CD4-positive, alpha-beta T cell (primary cell): ENCODE measurements around the gene KCNH2. TPM values are rescaled to one million over a fixed set of nuclear protein-coding genes. Genes with fewer than 3 reads are reported as not detected.

Experiments
- ATAC-seq: fragments of 200-7000 bp; cut with Tn5 transposase; one replicate; pipeline ENCODE4 v1.10.0; 2022; ENCODE audit warnings: mild to moderate bottlenecking; ENCODE audit not compliant: poor library complexity
- CTCF ChIA-PET: fragments of 350-600 bp; sonication (Branson Sonifier 250); formaldehyde crosslinking; loops from one replicate; lab custom pipeline; 2021; ENCODE audit warnings: antibody characterized with exemption, inconsistent platforms; lab: Charles Lee
- POLR2A ChIA-PET: fragments of 350-600 bp; sonication (Branson Sonifier 250); formaldehyde crosslinking; loops from one replicate; lab custom pipeline; 2021; ENCODE audit warnings: antibody characterized with exemption, inconsistent platforms; lab: Charles Lee
- DNase-seq, 14 experiments: peaks; one replicate each; pipeline ENCODE4 v3.0.0-alpha.2; 2013 to 2020; ENCODE audit warnings: mixed read lengths in 2 of 14
- H3K27ac ChIP-seq, 2 donors: one replicate each; pipeline versions ENCODE4 v1.5.1 to v1.7.0; 2013; ENCODE audit warnings: low read length in 2 of 2, low read depth in 1 of 2, mild to moderate bottlenecking in 1 of 2
- H3K27me3 ChIP-seq, 2 experiments: 1 replicate in 1 of 2; 2 replicates in 1 of 2; pipeline versions ENCODE4 v1.6.1 to v1.7.0; 2013; ENCODE audit warnings: low read length in 2 of 2, control low read depth in 1 of 2, mild to moderate bottlenecking in 1 of 2, moderate library complexity in 1 of 2; ENCODE audit not compliant: insufficient read depth in 2 of 2, control insufficient read depth in 1 of 2
- H3K36me3 ChIP-seq: one replicate; pipeline ENCODE4 v1.6.1; 2013; ENCODE audit warnings: low read length, control low read depth; ENCODE audit not compliant: insufficient read depth
- H3K4me1 ChIP-seq: one replicate; pipeline ENCODE4 v1.6.1; 2013; ENCODE audit warnings: low read length, control low read depth; ENCODE audit not compliant: insufficient read depth
- H3K4me3 ChIP-seq: one replicate; pipeline ENCODE4 v1.5.1; 2013; ENCODE audit warnings: mild to moderate bottlenecking, low read length, moderate library complexity
- H3K9me3 ChIP-seq, 2 experiments: 1 replicate in 1 of 2; 2 replicates in 1 of 2; pipeline versions ENCODE4 v1.6.1 to v1.7.0; 2013; ENCODE audit warnings: low read length in 2 of 2, mild to moderate bottlenecking in 2 of 2, control low read depth in 1 of 2, moderate library complexity in 1 of 2; ENCODE audit not compliant: control insufficient read depth in 1 of 2, insufficient read depth in 1 of 2
- H3K27ac Mint-ChIP-seq: one replicate; pipeline ENCODE4 v1.8.0; 2020; ENCODE audit warnings: mixed read lengths
- H3K27me3 Mint-ChIP-seq: one replicate; pipeline ENCODE4 v1.8.0; 2021; ENCODE audit warnings: mixed read lengths
- H3K36me3 Mint-ChIP-seq: one replicate; pipeline ENCODE4 v1.8.0; 2021; ENCODE audit warnings: low read depth, mixed read lengths
- H3K4me1 Mint-ChIP-seq: one replicate; pipeline ENCODE4 v1.8.0; 2021; ENCODE audit warnings: low read depth, mixed read lengths
- H3K4me3 Mint-ChIP-seq: one replicate; pipeline ENCODE4 v1.8.0; 2020; ENCODE audit warnings: mild to moderate bottlenecking, mixed read lengths
- H3K9me3 Mint-ChIP-seq: one replicate; pipeline ENCODE4 v1.8.0; 2020; ENCODE audit warnings: mixed read lengths
- CTCF ChIP-seq: fragments of 200-600 bp; IDR thresholded peaks from one replicate; pipeline ENCODE4 v1.8.0; 2022; ENCODE audit warnings: antibody characterized with exemption, mild to moderate bottlenecking
- intact Hi-C, 2 experiments: fragments of 100-400 bp; cut with DNase I in 1 of 2; cut with micrococcal nuclease in 1 of 2; formaldehyde crosslinking; loops; one replicate each; pipeline versions ENCODE4 v1.15.1 to v1.9.0; 2023 to 2025; cut with DNase I, micrococcal nuclease
- total RNA-seq, 174 experiments: library from RNA in 2 of 174; stranded (reverse) in 2 of 174; gene quantifications; one replicate each; pipeline ENCODE4 v1.2.3 and lab custom pipeline; 2021 to 2026

The KCNH2 gene
- total RNA-seq, 2 experiments from 2014 or later: 1.9 to 2.3 TPM

GRCh38 chr7:150947761-150948651, 30.1 kb downstream of the KCNH2 start:
- Histone ChIP-seq H3K27me3 (peaks cover 0 to 3% of the 10 kb centered on the region in 2 experiments), H3K9me3 (no peaks in the 10 kb centered on the region), H3K4me1 (peaks cover 4% of the 10 kb centered on the region), H3K36me3 (no peaks in the 10 kb centered on the region), H3K27ac (no peak overlapping the region), H3K4me3 (no peak overlapping the region)
- DNase-seq: peak in 3 of 14 experiments; percentile 2 to 30 (median 6)
- ChIA-PET CTCF (no interaction called here), POLR2A (interaction anchor here (1.0 kb wide), 1 partner anchor 71 kb away, joined by 3 read pairs; no protein-coding TSS in a partner anchor)
- Mint-ChIP-seq H3K36me3 (peaks cover 4% of the 10 kb centered on the region), H3K9me3 (no peaks in the 10 kb centered on the region), H3K27ac (no peak overlapping the region), H3K27me3 (peaks cover 8% of the 10 kb centered on the region), H3K4me1 (peaks cover 6% of the 10 kb centered on the region), H3K4me3 (no peak overlapping the region)
- intact Hi-C loops: no loop called here
- ATAC-seq: no peak
- TF ChIP-seq CTCF: no peak

GRCh38 chr7:150947241-150947745, 30.8 kb downstream of the KCNH2 start:
- Mint-ChIP-seq H3K9me3 (no peaks in the 10 kb centered on the region), H3K4me3 (no peak overlapping the region), H3K4me1 (peaks cover 13% of the 10 kb centered on the region), H3K27ac (no peak overlapping the region), H3K27me3 (peaks cover 8% of the 10 kb centered on the region), H3K36me3 (peaks cover 4% of the 10 kb centered on the region)
- no peak overlapping the region for H3K4me3 ChIP-seq
- ChIA-PET POLR2A (no interaction called here), CTCF (no interaction called here)
- no peak for TF ChIP-seq CTCF
- peak in 2 of 14 experiments; percentile 2 to 12 for DNase-seq
- peaks cover 0 to 3% of the 10 kb centered on the region in 2 experiments for H3K27me3 ChIP-seq
- intact Hi-C loops: no loop called here
- H3K27ac ChIP-seq: no peak overlapping the region
- H3K36me3 ChIP-seq: no peaks in the 10 kb centered on the region
- no peak for ATAC-seq
- peaks cover 11% of the 10 kb centered on the region for H3K4me1 ChIP-seq
- no peaks in the 10 kb centered on the region for H3K9me3 ChIP-seq

- Mint-ChIP-seq H3K27ac (no peak overlapping the region), H3K4me3 (no peak overlapping the region), H3K9me3 (no peaks in the 10 kb centered on the region), H3K36me3 (peaks cover 4% of the 10 kb centered on the region), H3K27me3 (peaks cover 8% of the 10 kb centered on the region), H3K4me1 (peaks cover 20% of the 10 kb centered on the region)
- Histone ChIP-seq H3K27ac (no peak overlapping the region), H3K27me3 (peaks cover 0 to 3% of the 10 kb centered on the region in 2 experiments), H3K4me1 (peaks cover 17% of the 10 kb centered on the region), H3K4me3 (no peak overlapping the region), H3K36me3 (no peaks in the 10 kb centered on the region), H3K9me3 (no peaks in the 10 kb centered on the region)
- DNase-seq (peak in 2 of 14 experiments; percentile 2 to 32), ATAC-seq (no peak)
- CTCF ChIA-PET: no interaction called here
- TF ChIP-seq CTCF: no peak
- POLR2A ChIA-PET: no interaction called here
- intact Hi-C loops: no loop called here
Observed at GRCh38 chr7:150946421-150947240, 31.5 kb downstream of the KCNH2 start.
